GM12892 (cell line): ENCODE measurements around the gene LCN2.
A peak's percentile ranks its signal among the peaks of the same experiment; 100 is the strongest.

Experiments
- DNase-seq: peaks from one replicate; pipeline ENCODE4 v3.0.0; 2011; ENCODE audit not compliant: insufficient read length
- FAIRE-seq: peaks from 2 replicates; lab custom pipeline; 2011; peaks lifted over from hg19 to GRCh38; lab: Jason Lieb, UNC
- POLR2A ChIP-seq: IDR thresholded peaks from 2 replicates; pipeline ENCODE4 v1.6.1; 2011; ENCODE audit warnings: low read depth, low read length, control low read depth
- POLR2AphosphoS5 ChIP-seq: IDR thresholded peaks from 2 replicates; pipeline ENCODE4 v1.6.1; 2011; ENCODE audit warnings: low read depth, low read length, control low read depth
- TAF1 ChIP-seq: IDR thresholded peaks from 2 replicates; pipeline ENCODE4 v1.6.1; 2011; ENCODE audit warnings: low read depth, mild to moderate bottlenecking, control low read depth, low read length, borderline replicate concordance

The LCN2 gene

GRCh38 chr9:128146591-128147120, 2.6 kb upstream of the LCN2 start:
- peak; percentile 10 for DNase-seq
- FAIRE-seq, result no peak
- TF ChIP-seq TAF1 (no peak), POLR2AphosphoS5 (no peak), POLR2A (no peak)

- DNase-seq (peak; percentile 16), FAIRE-seq (no peak)
- TF ChIP-seq POLR2A (no peak), POLR2AphosphoS5 (no peak), TAF1 (no peak)
Measured at GRCh38 chr9:128148509-128149000, 698 bp upstream of the LCN2 start.

GRCh38 chr9:128149951-128150593, 819 bp downstream of the LCN2 start:
- DNase-seq (peak; percentile 14), FAIRE-seq (no peak)
- TF ChIP-seq POLR2AphosphoS5, result no peak
- no peak for TF ChIP-seq POLR2A
- TF ChIP-seq TAF1, result no peak

- no peak for FAIRE-seq
- TF ChIP-seq TAF1 (no peak), POLR2A (no peak), POLR2AphosphoS5 (no peak)
- no peak for DNase-seq
Measured at GRCh38 chr9:128150594-128151308, 1.5 kb downstream of the LCN2 start.

- peak; percentile 2 for DNase-seq
- TF ChIP-seq POLR2A, result no peak
- no peak for TF ChIP-seq TAF1
- no peak for TF ChIP-seq POLR2AphosphoS5
- FAIRE-seq, result no peak
Measured at GRCh38 chr9:128151309-128152132, 2.3 kb downstream of the LCN2 start.

- TF ChIP-seq POLR2A (no peak), POLR2AphosphoS5 (no peak), TAF1 (no peak)
- DNase-seq (peak; percentile 1), FAIRE-seq (no peak)
Measured at GRCh38 chr9:128152133-128153059, 3.1 kb downstream of the LCN2 start.

GRCh38 chr9:128153060-128153946, 4.0 kb downstream of the LCN2 start:
- FAIRE-seq, result no peak

GRCh38 chr9:128153947-128154695, 4.9 kb downstream of the LCN2 start:
- FAIRE-seq (peak; percentile 89), DNase-seq (no peak)
- TF ChIP-seq POLR2A, result no peak
- TF ChIP-seq TAF1, result no peak
- no peak for TF ChIP-seq POLR2AphosphoS5

More at GRCh38 chr9:128153060-128153946, 4.0 kb downstream of the LCN2 start:
- TF ChIP-seq POLR2A (no peak), TAF1 (no peak), POLR2AphosphoS5 (no peak)
- DNase-seq, result no peak
